GM12892 (cell line): Measurements from ENCODE around the gene TLCD3B.

Source experiments
- POLR2A ChIP-seq: IDR thresholded peaks from 2 replicates; pipeline ENCODE4 v1.6.1; 2011; ENCODE audit warnings: low read depth, low read length, control low read depth
- POLR2AphosphoS5 ChIP-seq: IDR thresholded peaks from 2 replicates; pipeline ENCODE4 v1.6.1; 2011; ENCODE audit warnings: low read depth, low read length, control low read depth
- TAF1 ChIP-seq: IDR thresholded peaks from 2 replicates; pipeline ENCODE4 v1.6.1; 2011; ENCODE audit warnings: low read depth, mild to moderate bottlenecking, control low read depth, low read length, borderline replicate concordance

GRCh38 chr16:30068750-30069610, 37.9 kb upstream of the TLCD3B start:
- TF ChIP-seq POLR2AphosphoS5, result no peak
- no peak for TF ChIP-seq TAF1
- TF ChIP-seq POLR2A, result no peak; the same call in 1 of the 2 replicates
